MG63 (cell line): Measurements from ENCODE around the gene PXDC1. TPM values are rescaled to one million over a fixed set of nuclear protein-coding genes. Genes with fewer than 3 reads are reported as not detected.

Source experiments
- DNase-seq: peaks from one replicate; pipeline ENCODE4 v3.0.0-alpha.2; 2020
- H3K27me3 ChIP-seq: fragments of 250-450 bp; sonication (Bioruptor Pico); 2 replicates; pipeline ENCODE4 v1.5.1; 2020; ENCODE audit warnings: mild to moderate bottlenecking, moderate library complexity
- H3K36me3 ChIP-seq: fragments of 250-450 bp; sonication (Bioruptor Pico); 2 replicates; pipeline ENCODE4 v1.5.1; 2020; ENCODE audit warnings: mild to moderate bottlenecking, moderate library complexity
- H3K4me3 ChIP-seq: fragments of 250-450 bp; sonication (Bioruptor Pico); 2 replicates; pipeline ENCODE4 v1.5.1; 2020; ENCODE audit warnings: mild to moderate bottlenecking, moderate library complexity
- H3K9me3 ChIP-seq: fragments of 250-450 bp; sonication (Bioruptor Pico); 2 replicates; pipeline ENCODE4 v1.5.1; 2020; ENCODE audit warnings: mild to moderate bottlenecking, moderate library complexity
- total RNA-seq: library from RNA; depleted of rRNA; stranded (reverse); fragments of >200 nt; shearing (Covaris generic); gene quantifications from 2 replicates; pipeline ENCODE4 v1.2.3, GENCODE V29; 2014; ENCODE audit warnings: low replicate concordance

PXDC1 gene
- total RNA-seq, 1 experiment from 2014 or later: 71.9 TPM

DNA sequence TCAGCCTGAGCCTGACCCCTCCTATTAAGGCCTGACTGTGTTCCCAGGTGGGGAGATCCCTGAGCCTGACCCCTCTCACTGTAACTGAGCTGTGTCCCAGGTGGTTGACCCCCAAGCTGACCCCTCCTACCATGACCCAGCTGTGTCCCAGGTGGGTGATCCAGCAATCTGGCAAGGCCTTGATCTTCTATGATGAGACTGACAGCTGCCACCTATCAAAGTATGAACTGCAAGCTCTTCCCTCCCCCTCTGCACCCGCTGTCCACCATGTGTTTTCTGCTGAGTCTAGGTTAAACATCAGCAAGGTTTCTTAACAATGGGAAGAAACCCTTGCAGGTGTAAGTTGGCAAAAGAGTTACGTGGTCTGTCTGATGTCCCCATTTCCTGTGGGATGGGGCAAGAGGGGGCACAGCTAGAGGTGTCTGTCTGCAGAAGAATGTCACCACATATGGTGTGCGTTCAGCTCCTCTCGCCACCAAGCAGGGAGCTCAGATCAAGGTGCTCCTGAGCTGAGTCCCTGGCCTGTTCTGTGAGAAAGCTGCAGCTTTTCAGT, 5.9 kb downstream of the PXDC1 start:
- H3K36me3 ChIP-seq: peaks cover 45% of the 10 kb centered on the region
- no peaks in the 10 kb centered on the region for H3K27me3 ChIP-seq
- DNase-seq: no peak

DNA sequence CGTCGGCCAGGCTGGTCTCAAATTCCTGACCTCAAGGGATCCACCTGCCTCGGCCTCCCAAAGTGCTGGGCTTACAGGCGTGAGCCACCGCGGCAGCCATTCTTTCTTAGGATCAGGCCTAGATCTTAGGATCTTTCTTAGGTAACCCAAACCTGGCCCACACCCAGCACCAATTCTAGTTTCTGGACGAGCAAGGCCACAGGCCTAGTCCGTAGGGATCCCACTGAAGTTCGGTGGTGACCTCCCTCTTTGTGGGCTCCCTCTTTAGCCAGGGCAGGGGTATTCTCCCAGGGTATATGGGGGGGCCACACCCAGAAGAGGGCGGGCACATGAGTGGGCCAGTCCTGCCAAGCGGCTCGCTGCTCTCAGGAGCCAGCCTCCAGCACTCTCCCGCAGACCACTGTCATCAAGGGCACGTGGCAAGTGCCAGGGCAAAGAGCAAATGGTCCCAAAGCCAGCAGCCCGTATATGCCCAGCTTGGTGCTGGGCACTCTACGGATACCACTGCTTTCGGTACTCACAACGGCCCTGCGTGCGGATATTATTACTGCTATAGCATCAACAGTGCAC, 6.5 kb downstream of the PXDC1 start:
- Histone ChIP-seq H3K9me3 (no peaks in the 10 kb centered on the region), H3K36me3 (peaks cover 48% of the 10 kb centered on the region), H3K4me3 (no peak overlapping the region), H3K27me3 (no peaks in the 10 kb centered on the region)
- DNase-seq: no peak

More for the DNA sequence above, 5.9 kb downstream of the PXDC1 start:
- H3K9me3 ChIP-seq: no peaks in the 10 kb centered on the region
- H3K4me3 ChIP-seq: no peak overlapping the region

- Histone ChIP-seq H3K9me3 (no peaks in the 10 kb centered on the region), H3K36me3 (peaks cover 46% of the 10 kb centered on the region), H3K4me3 (no peak overlapping the region), H3K27me3 (no peaks in the 10 kb centered on the region)
- no peak for DNase-seq
These were observed 7.2 kb downstream of the PXDC1 start for GRCh38 chr6:3744211-3744900.

- Histone ChIP-seq H3K4me3 (no peak overlapping the region), H3K36me3 (peaks cover 50% of the 10 kb centered on the region), H3K9me3 (no peaks in the 10 kb centered on the region), H3K27me3 (no peaks in the 10 kb centered on the region)
- DNase-seq: no peak
These were observed 8.0 kb downstream of the PXDC1 start for GRCh38 chr6:3743541-3743940.

GRCh38 chr6:3742426-3743344, 8.8 kb downstream of the PXDC1 start:
- DNase-seq: peak; percentile 52
- Histone ChIP-seq H3K27me3 (no peaks in the 10 kb centered on the region), H3K4me3 (no peak overlapping the region), H3K36me3 (peaks cover 50% of the 10 kb centered on the region), H3K9me3 (no peaks in the 10 kb centered on the region)

- Histone ChIP-seq H3K36me3 (peaks cover 53% of the 10 kb centered on the region), H3K9me3 (no peaks in the 10 kb centered on the region), H3K27me3 (no peaks in the 10 kb centered on the region), H3K4me3 (no peak overlapping the region)
- DNase-seq: no peak
These were observed 9.5 kb downstream of the PXDC1 start for GRCh38 chr6:3742076-3742425.

DNA sequence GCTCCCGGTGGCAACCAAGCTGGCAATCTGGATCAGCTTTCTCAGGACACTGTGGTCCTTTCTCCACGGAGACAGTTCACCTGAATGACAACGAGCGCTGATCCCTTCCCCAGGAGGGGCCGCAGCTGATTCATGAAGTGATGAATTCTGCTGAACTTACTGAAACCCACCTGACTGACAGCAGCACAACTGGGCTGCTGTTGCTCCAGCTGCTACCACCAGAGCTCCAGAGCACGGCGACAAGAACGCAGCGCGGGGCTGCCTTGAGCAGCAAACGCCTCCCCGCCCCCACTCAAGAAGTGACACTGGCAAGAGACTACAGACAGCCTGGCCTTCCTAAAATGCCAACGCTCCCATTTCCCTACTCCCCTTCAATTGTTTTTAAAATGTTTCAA, 10.0 kb downstream of the PXDC1 start:
- Histone ChIP-seq H3K9me3 (no peaks in the 10 kb centered on the region), H3K4me3 (no peak overlapping the region), H3K36me3 (peaks cover 56% of the 10 kb centered on the region), H3K27me3 (no peaks in the 10 kb centered on the region)
- no peak for DNase-seq

DNA sequence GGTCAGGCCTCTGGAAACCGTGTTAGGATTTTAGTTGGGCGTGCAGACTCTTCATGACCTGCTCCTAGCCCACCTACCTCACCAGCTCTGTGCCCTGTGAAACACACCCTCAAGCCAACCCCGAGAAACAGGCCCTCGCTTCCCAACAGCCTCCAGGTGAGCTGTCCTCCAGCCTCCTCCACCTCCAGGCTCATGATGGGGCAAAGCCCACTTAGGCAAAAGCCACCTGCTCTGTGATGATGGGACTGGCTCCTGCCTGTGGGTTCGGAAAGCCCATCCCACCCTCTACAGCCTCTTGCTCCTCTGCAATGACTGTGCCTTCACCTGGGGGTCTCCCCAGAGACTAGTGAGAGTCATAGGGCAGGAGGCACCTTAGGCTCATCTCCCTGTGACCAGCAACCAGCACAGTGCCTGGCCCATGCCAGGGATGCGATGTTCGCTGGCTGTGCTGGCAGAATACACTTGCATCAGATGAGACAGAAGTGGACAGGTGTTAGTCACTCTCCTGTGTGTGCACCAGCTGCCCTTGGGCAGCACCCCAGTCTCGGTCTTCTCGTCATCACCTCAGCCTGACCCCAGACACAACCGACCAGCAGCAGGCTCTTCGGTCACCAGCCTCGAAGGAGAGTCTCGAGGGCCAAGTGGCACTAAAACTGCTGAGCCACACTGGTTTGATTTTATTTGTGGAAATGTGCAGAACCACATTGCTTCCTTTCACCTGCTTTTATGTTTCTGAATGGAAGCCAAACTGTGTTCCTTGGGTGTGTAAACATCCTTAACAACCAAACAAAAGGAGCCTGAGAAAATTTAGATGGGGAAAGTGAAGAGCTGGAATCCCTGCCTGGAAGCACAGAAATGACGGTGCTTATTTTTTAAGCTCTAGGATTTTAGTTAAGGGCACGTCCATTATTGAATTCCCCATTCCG, 10.7 kb downstream of the PXDC1 start:
- peaks cover 60% of the 10 kb centered on the region for H3K36me3 ChIP-seq
- H3K4me3 ChIP-seq: no peak overlapping the region
- H3K9me3 ChIP-seq: no peaks in the 10 kb centered on the region
- no peaks in the 10 kb centered on the region for H3K27me3 ChIP-seq
- no peak for DNase-seq

DNA sequence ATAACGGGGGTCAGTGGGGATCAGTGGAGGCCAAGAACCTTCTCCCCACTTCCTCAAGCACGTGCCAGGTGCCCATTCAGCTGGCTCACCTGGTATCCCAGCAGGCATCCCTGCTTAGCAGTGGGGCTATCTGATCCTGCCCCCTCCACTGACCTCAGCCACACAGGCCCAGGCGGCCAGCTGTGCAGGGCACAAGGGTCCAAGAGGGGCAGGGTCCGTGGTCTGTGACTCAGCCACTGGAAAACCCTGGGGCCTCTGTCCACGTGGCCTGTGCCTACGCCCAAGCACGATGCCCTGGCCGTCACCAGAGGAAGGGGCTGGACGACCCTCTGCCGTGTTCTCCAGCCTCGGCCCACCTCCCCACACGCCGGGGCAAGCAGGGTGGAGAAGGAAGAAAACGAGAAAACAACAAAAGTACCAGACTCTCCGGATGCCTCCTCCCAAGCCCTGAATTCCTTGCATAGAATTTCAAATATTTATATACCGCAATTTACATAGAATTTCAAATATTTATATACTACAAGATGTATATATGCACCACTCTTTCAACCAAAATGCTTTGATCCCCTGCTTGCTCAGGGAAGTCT, 12.1 kb downstream of the PXDC1 start:
- Histone ChIP-seq H3K4me3 (no peak overlapping the region), H3K36me3 (peaks cover 62% of the 10 kb centered on the region), H3K27me3 (no peaks in the 10 kb centered on the region), H3K9me3 (no peaks in the 10 kb centered on the region)
- no peak for DNase-seq

- H3K36me3 ChIP-seq: peaks cover 62% of the 10 kb centered on the region
- H3K27me3 ChIP-seq: no peaks in the 10 kb centered on the region
- H3K9me3 ChIP-seq: no peaks in the 10 kb centered on the region
- no peak overlapping the region for H3K4me3 ChIP-seq
- no peak for DNase-seq
These were observed 13.0 kb downstream of the PXDC1 start for GRCh38 chr6:3738381-3739131.

DNA sequence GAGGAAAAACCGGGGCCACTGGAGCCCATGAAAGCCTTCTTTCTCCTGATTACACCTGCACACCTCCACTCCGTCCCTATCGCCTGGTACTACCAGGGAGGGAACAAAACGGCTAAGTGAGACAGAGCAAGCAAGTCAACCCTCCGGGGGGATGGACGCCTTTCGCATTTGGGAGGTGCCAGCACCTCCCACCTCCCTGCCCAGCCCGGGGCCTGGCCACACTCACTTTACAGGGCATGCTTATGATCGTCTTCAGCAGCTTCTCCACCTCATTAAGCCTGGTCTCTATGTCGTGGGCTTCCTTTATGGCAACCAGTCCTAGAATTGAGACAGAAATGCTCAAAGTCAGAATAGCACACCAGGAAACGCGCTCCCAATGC, 13.7 kb downstream of the PXDC1 start:
- DNase-seq: no peak
- no peaks in the 10 kb centered on the region for H3K27me3 ChIP-seq
- no peaks in the 10 kb centered on the region for H3K9me3 ChIP-seq
- H3K36me3 ChIP-seq: peaks cover 62% of the 10 kb centered on the region
- H3K4me3 ChIP-seq: no peak overlapping the region

GRCh38 chr6:3737149-3737830, 14.2 kb downstream of the PXDC1 start:
- Histone ChIP-seq H3K27me3 (no peaks in the 10 kb centered on the region), H3K4me3 (no peak overlapping the region), H3K9me3 (no peaks in the 10 kb centered on the region), H3K36me3 (peaks cover 62% of the 10 kb centered on the region)
- DNase-seq: no peak

- no peak overlapping the region for H3K4me3 ChIP-seq
- no peak for DNase-seq
- H3K36me3 ChIP-seq: peaks cover 65% of the 10 kb centered on the region
- no peaks in the 10 kb centered on the region for H3K27me3 ChIP-seq
- H3K9me3 ChIP-seq: no peaks in the 10 kb centered on the region
These were observed 16.4 kb downstream of the PXDC1 start for GRCh38 chr6:3735029-3735605.

- H3K9me3 ChIP-seq: no peaks in the 10 kb centered on the region
- H3K36me3 ChIP-seq: peaks cover 63% of the 10 kb centered on the region
- H3K27me3 ChIP-seq: no peaks in the 10 kb centered on the region
- no peak for DNase-seq
- no peak overlapping the region for H3K4me3 ChIP-seq
These were observed 17.5 kb downstream of the PXDC1 start for GRCh38 chr6:3734023-3734422.
